Measurements from ENCODE around the gene CHD5.

GRCh38 chr1:6086358-6086757, 93.8 kb downstream of the CHD5 start:
- TF ChIP-seq CTCF (IDR thresholded peaks at IDR 0.05; ENCODE audit: low read depth, low read length) (no peak), POLR2A (IDR thresholded peaks at IDR 0.05; ENCODE audit: extremely low read depth, insufficient read length) (no peak), MAX (IDR thresholded peaks at IDR 0.05; ENCODE audit: low read depth, low read length) (no peak)
